HG02763 (cell line): ENCODE measurements around the gene DNAH3.

Experiments used
- ATAC-seq: cut with Tn5 transposase; IDR thresholded peaks from one replicate; pipeline ENCODE4 v1.9.1; 2021; ENCODE audit warnings: mild to moderate bottlenecking, moderate library complexity; ENCODE audit not compliant: unreplicated experiment

The DNAH3 gene

GRCh38 chr16:20889625-20890275 lies 260.9 kb downstream of the DNAH3 start:
- no peak for ATAC-seq

- ATAC-seq: no peak
Observed at GRCh38 chr16:20887207-20887606, 263.4 kb downstream of the DNAH3 start.

GRCh38 chr16:20886320-20886719 lies 264.3 kb downstream of the DNAH3 start:
- ATAC-seq: no peak

- ATAC-seq: no peak
Observed at GRCh38 chr16:20884240-20884556, 266.4 kb downstream of the DNAH3 start.

GRCh38 chr16:20883554-20884239 lies 266.9 kb downstream of the DNAH3 start:
- ATAC-seq: no peak
